Neural cell (in vitro differentiated cells): ENCODE measurements around the gene KCNA3. TPM values are rescaled to one million over a fixed set of nuclear protein-coding genes. Genes with fewer than 3 reads are reported as not detected.

ENCODE experiments used
- H2AFZ ChIP-seq: fragments of 200-600, 300-800 bp; sonication (generic), shearing (Covaris generic); 2 replicates; pipeline ENCODE4 v1.6.0; 2014; ENCODE audit warnings: low read depth, mild to moderate bottlenecking, antibody characterized with exemption, low read length, moderate library complexity
- H3F3A ChIP-seq: fragments of 200-600 bp; shearing (Covaris generic); 2 replicates; pipeline ENCODE4 v1.6.1; 2016; ENCODE audit warnings: mild to moderate bottlenecking, moderate library complexity, mixed read lengths, antibody characterized with exemption, low read length; ENCODE audit not compliant: insufficient read depth, poor library complexity, severe bottlenecking
- H3K27ac ChIP-seq: fragments of 200-600, 300-800 bp; sonication (generic), shearing (Covaris generic); 2 replicates; pipeline ENCODE4 v1.5.1; 2014; ENCODE audit warnings: mild to moderate bottlenecking, low read length, moderate library complexity
- H3K27me3 ChIP-seq: fragments of 300-800, 200-600 bp; sonication (generic), shearing (Covaris generic); 2 replicates; pipeline ENCODE4 v1.6.0; 2014; ENCODE audit warnings: mild to moderate bottlenecking, low read depth, low read length, moderate library complexity; ENCODE audit not compliant: insufficient read depth
- H3K36me3 ChIP-seq: fragments of 300-800, 200-600 bp; sonication (generic), shearing (Covaris generic); 2 replicates; pipeline ENCODE4 v1.5.1; 2014; ENCODE audit warnings: mild to moderate bottlenecking, antibody characterized with exemption, low read length, moderate library complexity; ENCODE audit not compliant: insufficient read depth
- H3K4me2 ChIP-seq: fragments of 300-800, 200-600 bp; sonication (generic), shearing (Covaris generic); 2 replicates; pipeline ENCODE4 v1.6.0; 2014; ENCODE audit warnings: mild to moderate bottlenecking, low read length
- H3K4me3 ChIP-seq: fragments of 300-800, 200-600 bp; sonication (generic), shearing (Covaris generic); 2 replicates; pipeline ENCODE4 v1.5.1; 2014; ENCODE audit warnings: mild to moderate bottlenecking, low read length, moderate library complexity
- H3K79me2 ChIP-seq: fragments of 200-600 bp; shearing (Covaris generic); replicated peaks from 2 replicates; pipeline ENCODE4 v1.6.0; 2014; ENCODE audit warnings: mild to moderate bottlenecking, low read length, moderate library complexity; ENCODE audit not compliant: insufficient read depth
- H3K9ac ChIP-seq: fragments of 300-800, 200-600 bp; sonication (generic), shearing (Covaris generic); 2 replicates; pipeline ENCODE4 v1.6.1; 2016; ENCODE audit warnings: mild to moderate bottlenecking, low read length, mixed read lengths
- H3K9me2 ChIP-seq: fragments of 200-600 bp; shearing (Covaris generic); 2 replicates; pipeline ENCODE4 v1.6.1; 2016; ENCODE audit warnings: mild to moderate bottlenecking, low read length, mixed read lengths; ENCODE audit not compliant: insufficient read depth
- H3K9me3 ChIP-seq: fragments of 200-600, 300-800 bp; sonication (generic), shearing (Covaris generic); 2 replicates; pipeline ENCODE4 v1.6.1; 2016; ENCODE audit warnings: mild to moderate bottlenecking, mixed run types, low read length, moderate library complexity, mixed read lengths
- H4K20me1 ChIP-seq: fragments of 200-600 bp; shearing (Covaris generic); 2 replicates; pipeline ENCODE4 v1.6.1; 2016; ENCODE audit warnings: mild to moderate bottlenecking, mixed run types; ENCODE audit not compliant: insufficient read depth
- EP300 ChIP-seq: fragments of 450-650 bp; conservative IDR thresholded peaks from 2 replicates; pipeline ENCODE4 v1.6.1; 2014; ENCODE audit warnings: antibody characterized with exemption, mild to moderate bottlenecking, moderate library complexity; ENCODE audit not compliant: poor library complexity, severe bottlenecking
- EZH2 ChIP-seq: fragments of 200-600, 300-800 bp; shearing (Covaris generic), sonication (generic); IDR thresholded peaks from 2 replicates; pipeline ENCODE4 v1.6.1; 2014; ENCODE audit warnings: antibody characterized with exemption, low read length, borderline replicate concordance, mild to moderate bottlenecking; ENCODE audit not compliant: insufficient read depth, poor library complexity, severe bottlenecking
- MXI1 ChIP-seq: fragments of 450-650 bp; conservative IDR thresholded peaks from 2 replicates; pipeline ENCODE4 v1.6.1; 2014; ENCODE audit warnings: antibody characterized with exemption, mild to moderate bottlenecking; ENCODE audit not compliant: poor library complexity, severe bottlenecking
- POLR2AphosphoS5 ChIP-seq: IDR thresholded peaks from 2 replicates; pipeline ENCODE4 v1.6.1; 2012
- RAD21 ChIP-seq: fragments of 450-650 bp; conservative IDR thresholded peaks from 2 replicates; pipeline ENCODE4 v1.6.1; 2014; ENCODE audit warnings: antibody characterized with exemption, mild to moderate bottlenecking, moderate library complexity
- SMC3 ChIP-seq: fragments of 450-650 bp; conservative IDR thresholded peaks from 2 replicates; pipeline ENCODE4 v1.6.1; 2014; ENCODE audit warnings: antibody characterized with exemption, mild to moderate bottlenecking, moderate library complexity; ENCODE audit not compliant: poor library complexity
- TAF1 ChIP-seq: IDR thresholded peaks from 2 replicates; pipeline ENCODE4 v1.6.1; 2012; ENCODE audit warnings: low read depth
- polyA plus RNA-seq: library from polyadenylated mRNA; depleted of rRNA; stranded (reverse); fragments of >200 nt; gene quantifications from 2 replicates; pipeline ENCODE4 v1.2.3, GENCODE V29; 2014
- TF ChIP-seq, protein P1 (sequence below): IDR thresholded peaks from 2 replicates; pipeline ENCODE4 v1.6.1; 2012; ENCODE audit warnings: borderline replicate concordance
- TF ChIP-seq, protein P2 (sequence below): fragments of 450-650 bp; IDR thresholded peaks from 2 replicates; pipeline ENCODE4 v1.5.1; 2014; ENCODE audit warnings: antibody characterized with exemption, mild to moderate bottlenecking, moderate library complexity; ENCODE audit not compliant: poor library complexity, severe bottlenecking

KCNA3 gene
- polyA plus RNA-seq, 1 donor from 2014 or later: 5.6 TPM

DNA sequence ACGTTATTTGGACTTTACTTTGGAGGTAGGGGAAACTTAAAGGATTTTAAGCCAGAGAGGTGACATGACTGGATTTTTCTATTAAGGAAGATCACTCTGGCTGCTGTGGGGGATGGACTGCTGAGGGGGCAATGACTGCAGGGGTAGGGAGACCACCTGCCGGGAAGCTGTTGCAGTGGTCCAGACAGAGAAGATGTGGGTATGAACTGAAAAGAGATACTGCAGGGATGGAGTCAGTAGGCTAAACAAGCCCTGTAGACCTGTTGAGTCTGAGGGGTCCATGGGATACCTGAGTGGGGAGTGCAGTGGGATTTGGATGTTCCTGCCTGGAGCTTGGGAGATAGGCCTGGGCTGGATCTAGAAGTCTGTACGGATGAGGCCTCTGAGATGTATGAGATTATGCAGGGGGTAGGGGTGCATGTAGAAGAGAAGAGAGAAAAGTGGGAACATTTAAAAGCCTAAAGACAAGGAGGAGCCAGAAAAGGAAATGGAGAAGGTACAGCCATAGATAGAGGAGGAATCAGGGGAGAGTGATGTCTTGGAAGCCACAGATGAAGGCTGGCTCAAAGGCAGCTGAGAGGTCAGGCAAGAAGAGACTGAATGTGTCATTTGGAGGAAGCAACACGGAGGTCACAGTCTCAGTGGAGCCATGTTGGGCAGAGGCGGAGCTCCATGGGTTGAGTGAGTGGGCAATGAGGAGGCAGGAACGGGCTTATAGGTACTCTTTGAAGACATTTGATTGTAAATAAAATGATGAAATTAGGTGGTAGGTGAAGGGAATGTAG, 42.7 kb downstream of the KCNA3 start:
- Histone ChIP-seq H3K4me2 (no peak overlapping the region), H3K9me3 (no peaks in the 10 kb centered on the region), H3F3A (no peaks in the 10 kb centered on the region), H4K20me1 (no peaks in the 10 kb centered on the region), H3K4me3 (no peak overlapping the region), H2AFZ (no peak overlapping the region), H3K27ac (no peak overlapping the region), H3K79me2 (no peaks in the 10 kb centered on the region), H3K27me3 (no peaks in the 10 kb centered on the region), H3K9me2 (no peaks in the 10 kb centered on the region), H3K9ac (no peak overlapping the region), H3K36me3 (no peaks in the 10 kb centered on the region)
- TF ChIP-seq EP300 (no peak), TAF1 (no peak), RAD21 (no peak), MXI1 (no peak), EZH2 (no peak), SMC3 (no peak), POLR2AphosphoS5 (no peak)
- TF ChIP-seq, protein P1, sequence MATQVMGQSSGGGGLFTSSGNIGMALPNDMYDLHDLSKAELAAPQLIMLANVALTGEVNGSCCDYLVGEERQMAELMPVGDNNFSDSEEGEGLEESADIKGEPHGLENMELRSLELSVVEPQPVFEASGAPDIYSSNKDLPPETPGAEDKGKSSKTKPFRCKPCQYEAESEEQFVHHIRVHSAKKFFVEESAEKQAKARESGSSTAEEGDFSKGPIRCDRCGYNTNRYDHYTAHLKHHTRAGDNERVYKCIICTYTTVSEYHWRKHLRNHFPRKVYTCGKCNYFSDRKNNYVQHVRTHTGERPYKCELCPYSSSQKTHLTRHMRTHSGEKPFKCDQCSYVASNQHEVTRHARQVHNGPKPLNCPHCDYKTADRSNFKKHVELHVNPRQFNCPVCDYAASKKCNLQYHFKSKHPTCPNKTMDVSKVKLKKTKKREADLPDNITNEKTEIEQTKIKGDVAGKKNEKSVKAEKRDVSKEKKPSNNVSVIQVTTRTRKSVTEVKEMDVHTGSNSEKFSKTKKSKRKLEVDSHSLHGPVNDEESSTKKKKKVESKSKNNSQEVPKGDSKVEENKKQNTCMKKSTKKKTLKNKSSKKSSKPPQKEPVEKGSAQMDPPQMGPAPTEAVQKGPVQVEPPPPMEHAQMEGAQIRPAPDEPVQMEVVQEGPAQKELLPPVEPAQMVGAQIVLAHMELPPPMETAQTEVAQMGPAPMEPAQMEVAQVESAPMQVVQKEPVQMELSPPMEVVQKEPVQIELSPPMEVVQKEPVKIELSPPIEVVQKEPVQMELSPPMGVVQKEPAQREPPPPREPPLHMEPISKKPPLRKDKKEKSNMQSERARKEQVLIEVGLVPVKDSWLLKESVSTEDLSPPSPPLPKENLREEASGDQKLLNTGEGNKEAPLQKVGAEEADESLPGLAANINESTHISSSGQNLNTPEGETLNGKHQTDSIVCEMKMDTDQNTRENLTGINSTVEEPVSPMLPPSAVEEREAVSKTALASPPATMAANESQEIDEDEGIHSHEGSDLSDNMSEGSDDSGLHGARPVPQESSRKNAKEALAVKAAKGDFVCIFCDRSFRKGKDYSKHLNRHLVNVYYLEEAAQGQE: no peak
- TF ChIP-seq, protein P2, sequence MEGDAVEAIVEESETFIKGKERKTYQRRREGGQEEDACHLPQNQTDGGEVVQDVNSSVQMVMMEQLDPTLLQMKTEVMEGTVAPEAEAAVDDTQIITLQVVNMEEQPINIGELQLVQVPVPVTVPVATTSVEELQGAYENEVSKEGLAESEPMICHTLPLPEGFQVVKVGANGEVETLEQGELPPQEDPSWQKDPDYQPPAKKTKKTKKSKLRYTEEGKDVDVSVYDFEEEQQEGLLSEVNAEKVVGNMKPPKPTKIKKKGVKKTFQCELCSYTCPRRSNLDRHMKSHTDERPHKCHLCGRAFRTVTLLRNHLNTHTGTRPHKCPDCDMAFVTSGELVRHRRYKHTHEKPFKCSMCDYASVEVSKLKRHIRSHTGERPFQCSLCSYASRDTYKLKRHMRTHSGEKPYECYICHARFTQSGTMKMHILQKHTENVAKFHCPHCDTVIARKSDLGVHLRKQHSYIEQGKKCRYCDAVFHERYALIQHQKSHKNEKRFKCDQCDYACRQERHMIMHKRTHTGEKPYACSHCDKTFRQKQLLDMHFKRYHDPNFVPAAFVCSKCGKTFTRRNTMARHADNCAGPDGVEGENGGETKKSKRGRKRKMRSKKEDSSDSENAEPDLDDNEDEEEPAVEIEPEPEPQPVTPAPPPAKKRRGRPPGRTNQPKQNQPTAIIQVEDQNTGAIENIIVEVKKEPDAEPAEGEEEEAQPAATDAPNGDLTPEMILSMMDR: no peak

DNA sequence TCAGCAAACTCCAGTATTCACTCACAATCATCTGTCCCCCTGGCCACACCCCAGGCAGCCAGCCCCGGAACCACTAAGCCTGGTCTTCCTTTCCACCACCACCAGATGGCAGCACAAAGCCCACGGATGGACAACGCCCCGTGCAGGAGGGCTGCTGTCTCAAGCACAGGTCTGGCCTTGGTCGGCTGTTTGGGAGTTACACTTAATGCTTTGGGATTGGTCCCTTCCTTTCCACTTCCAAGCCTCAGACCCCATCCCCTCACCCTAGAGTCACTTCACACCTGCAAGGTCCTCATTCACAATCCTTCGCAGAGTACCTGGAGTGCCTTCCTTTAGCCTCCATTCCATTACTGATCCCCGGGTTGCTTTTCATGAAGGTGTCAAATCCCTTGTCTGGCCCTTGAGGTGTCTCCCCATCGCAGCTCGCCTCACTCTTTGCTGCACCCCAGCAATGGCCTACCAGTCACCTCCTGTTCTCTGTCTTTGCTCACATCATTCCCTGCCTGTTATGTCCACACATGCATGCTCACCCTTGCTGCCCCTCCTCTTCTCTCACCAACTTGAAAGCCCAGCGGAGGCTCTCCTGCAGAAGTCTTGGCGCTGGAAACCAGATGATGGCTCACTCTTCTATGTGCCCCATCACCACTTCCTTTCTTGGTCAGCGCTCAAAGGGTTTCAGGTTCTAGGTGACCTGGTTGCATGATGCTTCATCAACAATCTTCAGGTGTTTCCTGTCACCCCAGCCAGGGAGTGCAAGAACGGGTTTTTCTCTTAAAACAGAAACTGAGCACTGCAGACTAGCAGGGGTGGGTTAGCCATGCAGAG, 43.7 kb downstream of the KCNA3 start:
- Histone ChIP-seq H3K79me2 (no peaks in the 10 kb centered on the region), H4K20me1 (no peaks in the 10 kb centered on the region), H3K27me3 (no peaks in the 10 kb centered on the region), H3K9me3 (no peaks in the 10 kb centered on the region), H3K27ac (no peak overlapping the region), H3F3A (no peaks in the 10 kb centered on the region), H2AFZ (no peak overlapping the region), H3K4me2 (no peak overlapping the region), H3K4me3 (no peak overlapping the region), H3K9ac (no peak overlapping the region), H3K9me2 (no peaks in the 10 kb centered on the region), H3K36me3 (no peaks in the 10 kb centered on the region)
- TF ChIP-seq MXI1: no peak
- peak; percentile 94 for TF ChIP-seq RAD21
- TF ChIP-seq SMC3: peak; percentile 99
- TF ChIP-seq, protein P1: no peak
- TF ChIP-seq POLR2AphosphoS5: no peak
- TF ChIP-seq, protein P2: peak; percentile 92
- no peak for TF ChIP-seq EP300
- no peak for TF ChIP-seq EZH2
- TF ChIP-seq TAF1: no peak
